ENCODE data around the gene CARD9.

CARD9 gene

DNA sequence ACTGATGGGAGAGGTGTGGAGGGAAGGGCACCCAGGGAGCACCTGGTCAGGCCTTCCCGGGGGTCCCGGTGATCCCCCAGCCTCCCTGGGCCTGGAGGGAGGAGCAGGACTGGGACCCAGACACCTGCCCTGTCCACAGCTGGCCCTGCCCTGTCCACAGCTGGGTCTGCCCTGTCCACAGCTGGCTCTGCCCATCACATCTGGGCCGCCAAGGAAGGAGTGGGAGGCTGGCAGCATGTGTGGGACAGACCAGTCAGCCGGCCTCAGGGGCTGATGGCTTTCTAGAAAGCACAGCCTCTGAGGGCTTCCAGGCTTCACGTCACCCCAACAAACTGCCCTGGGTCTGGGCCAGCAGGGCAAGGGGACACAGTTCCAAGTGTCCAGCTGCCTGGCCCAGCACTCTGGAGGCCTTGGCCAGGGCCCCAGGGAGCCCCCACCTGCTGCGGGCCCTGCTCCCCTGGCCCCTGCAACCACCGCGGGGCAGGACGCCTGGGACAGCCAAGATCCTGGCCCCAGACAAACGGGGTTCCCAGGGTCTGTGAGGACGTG is 22.1 kb downstream of the CARD9 start:
- Histone ChIP-seq H3K36me3 (ENCODE audit: control insufficient read depth, insufficient read depth, low read length) (no peaks in the 10 kb centered on the region), H3K4me3 (replicated peaks; ENCODE audit: low read depth, low read length) (no peak overlapping the region), H3K27me3 (replicated peaks; ENCODE audit: control insufficient read depth, insufficient read depth, low read length) (no peaks in the 10 kb centered on the region; the same call in 1 of the 2 replicates)
- TF ChIP-seq, protein P1, sequence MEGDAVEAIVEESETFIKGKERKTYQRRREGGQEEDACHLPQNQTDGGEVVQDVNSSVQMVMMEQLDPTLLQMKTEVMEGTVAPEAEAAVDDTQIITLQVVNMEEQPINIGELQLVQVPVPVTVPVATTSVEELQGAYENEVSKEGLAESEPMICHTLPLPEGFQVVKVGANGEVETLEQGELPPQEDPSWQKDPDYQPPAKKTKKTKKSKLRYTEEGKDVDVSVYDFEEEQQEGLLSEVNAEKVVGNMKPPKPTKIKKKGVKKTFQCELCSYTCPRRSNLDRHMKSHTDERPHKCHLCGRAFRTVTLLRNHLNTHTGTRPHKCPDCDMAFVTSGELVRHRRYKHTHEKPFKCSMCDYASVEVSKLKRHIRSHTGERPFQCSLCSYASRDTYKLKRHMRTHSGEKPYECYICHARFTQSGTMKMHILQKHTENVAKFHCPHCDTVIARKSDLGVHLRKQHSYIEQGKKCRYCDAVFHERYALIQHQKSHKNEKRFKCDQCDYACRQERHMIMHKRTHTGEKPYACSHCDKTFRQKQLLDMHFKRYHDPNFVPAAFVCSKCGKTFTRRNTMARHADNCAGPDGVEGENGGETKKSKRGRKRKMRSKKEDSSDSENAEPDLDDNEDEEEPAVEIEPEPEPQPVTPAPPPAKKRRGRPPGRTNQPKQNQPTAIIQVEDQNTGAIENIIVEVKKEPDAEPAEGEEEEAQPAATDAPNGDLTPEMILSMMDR (IDR thresholded peaks at IDR 0.05; ENCODE audit: insufficient read depth, low read length, poor library complexity, severe bottlenecking): no peak
- DNase-seq (ENCODE audit: extremely low read depth, insufficient read length): no peak

DNA sequence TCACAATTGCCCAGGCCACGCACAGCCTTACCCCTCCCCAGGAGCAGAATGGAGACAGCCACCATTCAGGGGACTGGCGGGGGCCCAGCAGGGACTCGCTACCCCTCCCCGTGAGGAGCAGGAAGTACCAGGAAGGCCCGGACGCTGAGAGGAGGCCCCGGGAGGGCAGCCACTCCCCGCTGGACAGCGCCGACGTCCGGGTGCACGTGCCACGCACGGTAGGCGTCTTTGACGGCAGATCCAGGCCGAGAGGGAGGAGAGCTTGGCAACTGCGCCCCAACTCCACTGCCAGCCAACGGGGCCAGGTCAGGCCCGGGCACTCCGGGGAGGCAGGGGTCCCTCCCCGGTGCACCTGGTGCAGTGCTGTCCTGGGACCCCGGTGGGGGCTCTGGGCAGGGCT is 23.9 kb downstream of the CARD9 start:
- Histone ChIP-seq H3K4me3 (replicated peaks; ENCODE audit: low read depth, low read length) (no peak overlapping the region), H3K27me3 (replicated peaks; ENCODE audit: control insufficient read depth, insufficient read depth, low read length) (no peaks in the 10 kb centered on the region; the same call in 1 of the 2 replicates), H3K36me3 (ENCODE audit: control insufficient read depth, insufficient read depth, low read length) (no peaks in the 10 kb centered on the region)
- TF ChIP-seq, protein P1 (IDR thresholded peaks at IDR 0.05; ENCODE audit: insufficient read depth, low read length, poor library complexity, severe bottlenecking): no peak
- DNase-seq (ENCODE audit: extremely low read depth, insufficient read length): no peak

DNA sequence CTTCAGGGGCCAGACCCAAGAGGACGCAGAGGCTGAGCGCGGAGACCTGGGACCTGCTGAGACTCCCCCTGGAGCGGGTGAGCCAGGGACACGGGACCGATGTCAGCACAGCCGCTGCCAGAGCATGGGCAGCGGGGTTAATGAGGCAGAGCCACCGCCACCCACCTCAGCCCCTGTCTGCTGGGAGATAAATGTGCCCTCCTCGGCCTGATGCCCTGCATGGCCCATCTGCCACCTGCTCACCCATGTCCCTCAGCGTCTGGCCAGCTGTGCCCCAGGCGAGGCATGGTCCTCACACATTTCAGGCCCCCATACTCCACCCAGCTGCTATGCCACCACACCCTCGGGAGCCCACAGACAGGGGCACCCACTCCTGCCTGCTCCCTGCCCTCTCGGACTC is 24.8 kb downstream of the CARD9 start:
- Histone ChIP-seq H3K36me3 (ENCODE audit: control insufficient read depth, insufficient read depth, low read length) (no peaks in the 10 kb centered on the region), H3K27me3 (replicated peaks; ENCODE audit: control insufficient read depth, insufficient read depth, low read length) (no peaks in the 10 kb centered on the region; the same call in 1 of the 2 replicates), H3K4me3 (replicated peaks; ENCODE audit: low read depth, low read length) (no peak overlapping the region)
- no peak for DNase-seq (ENCODE audit: extremely low read depth, insufficient read length)
- TF ChIP-seq, protein P1 (IDR thresholded peaks at IDR 0.05; ENCODE audit: insufficient read depth, low read length, poor library complexity, severe bottlenecking): no peak

DNA sequence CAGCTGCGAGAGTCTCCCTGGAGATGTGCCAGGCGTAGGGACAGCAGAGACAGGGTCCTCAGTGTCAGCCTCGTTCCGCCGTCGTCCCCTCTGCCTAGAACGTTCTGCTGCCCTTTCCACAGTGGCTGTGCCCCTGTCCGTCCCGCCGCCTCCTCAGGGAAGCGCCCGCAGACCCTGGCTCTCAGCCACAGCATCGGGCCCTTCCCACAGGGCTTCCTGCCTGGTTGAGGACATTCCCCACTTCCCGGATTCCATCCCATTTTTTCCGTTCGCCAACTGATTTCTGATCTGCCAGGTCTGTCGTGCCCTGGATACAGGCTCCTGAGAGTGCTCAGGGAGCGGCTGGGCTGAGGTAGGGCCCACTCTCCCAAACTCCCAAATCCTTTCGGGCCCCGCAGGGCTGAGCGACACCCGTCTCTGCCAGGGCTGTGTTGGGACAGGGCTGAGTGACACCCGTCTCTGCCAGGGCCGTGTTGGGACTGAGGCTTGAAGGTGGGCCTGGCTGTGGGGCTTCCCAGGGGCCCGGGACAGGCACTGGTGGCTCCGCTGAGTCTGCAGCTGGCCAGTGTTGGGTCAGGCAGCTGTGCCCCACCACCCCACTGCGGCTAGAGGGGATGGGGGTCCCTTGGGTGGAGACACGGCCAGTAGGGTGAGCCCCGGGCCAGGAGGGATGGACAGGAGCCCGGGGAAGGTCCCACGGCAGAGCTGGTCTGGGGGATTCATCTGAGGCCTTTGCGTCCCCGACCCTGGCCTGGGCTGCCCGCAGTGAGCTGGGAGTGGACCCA is 25.8 kb downstream of the CARD9 start:
- no peak overlapping the region for H3K4me3 ChIP-seq (replicated peaks; ENCODE audit: low read depth, low read length)
- TF ChIP-seq, protein P1 (IDR thresholded peaks at IDR 0.05; ENCODE audit: insufficient read depth, low read length, poor library complexity, severe bottlenecking): no peak
- no peak for DNase-seq (ENCODE audit: extremely low read depth, insufficient read length)
- no peaks in the 10 kb centered on the region; the same call in 1 of the 2 replicates for H3K27me3 ChIP-seq (replicated peaks; ENCODE audit: control insufficient read depth, insufficient read depth, low read length)
- H3K36me3 ChIP-seq (ENCODE audit: control insufficient read depth, insufficient read depth, low read length): no peaks in the 10 kb centered on the region

DNA sequence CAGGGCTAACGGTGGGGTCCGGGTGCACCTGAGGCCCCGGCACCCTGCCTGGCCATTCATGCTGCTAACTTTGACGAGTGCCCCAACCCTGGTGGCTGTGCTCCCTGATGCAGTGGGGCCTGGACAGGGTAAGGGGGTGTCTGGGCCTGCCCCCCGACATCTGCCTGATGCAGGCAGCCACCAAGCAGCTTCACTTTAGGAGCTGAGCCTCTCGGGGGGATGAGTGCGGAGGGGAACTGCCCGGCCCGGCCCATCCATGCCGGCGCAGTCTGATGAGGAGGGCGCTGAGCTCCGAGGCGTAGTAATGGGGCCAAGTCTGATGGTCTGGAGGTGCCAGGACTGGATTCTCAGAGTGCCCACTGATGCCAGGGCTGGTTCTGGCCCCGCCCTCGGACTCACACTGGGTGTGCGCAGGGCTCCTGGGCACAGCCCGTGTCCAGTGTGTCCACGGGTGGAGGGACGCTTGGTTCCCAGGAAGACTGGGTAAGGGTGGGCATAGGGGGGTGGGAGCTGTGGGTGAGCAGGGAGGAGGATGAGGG is 26.5 kb downstream of the CARD9 start:
- Histone ChIP-seq H3K36me3 (ENCODE audit: control insufficient read depth, insufficient read depth, low read length) (no peaks in the 10 kb centered on the region), H3K27me3 (replicated peaks; ENCODE audit: control insufficient read depth, insufficient read depth, low read length) (no peaks in the 10 kb centered on the region), H3K4me3 (replicated peaks; ENCODE audit: low read depth, low read length) (no peak overlapping the region)
- TF ChIP-seq, protein P1 (IDR thresholded peaks at IDR 0.05; ENCODE audit: insufficient read depth, low read length, poor library complexity, severe bottlenecking): no peak
- no peak for DNase-seq (ENCODE audit: extremely low read depth, insufficient read length)
